HG03159 (cell line): ENCODE data around the gene TXLNA.
A peak's percentile ranks its signal among the peaks of the same experiment; 100 is the strongest.
"Not testable (repeated sequence)": the region's sequence is repeated elsewhere in the genome, so short reads cannot be mapped to it uniquely, and the experiment has no call there.

Experiments
- ATAC-seq: cut with Tn5 transposase; IDR thresholded peaks from one replicate; pipeline ENCODE4 v1.9.1; 2021; ENCODE audit warnings: mild to moderate bottlenecking, moderate library complexity; ENCODE audit not compliant: unreplicated experiment

The TXLNA gene

GRCh38 chr1:32179443-32180185 is at the start of gene TXLNA:
TSS of gene TXLNA (plus strand) at chr1:32179675. CDS start at chr1:32180346, 671 bp downstream.
- peak; percentile 79 for ATAC-seq

GRCh38 chr1:32133950-32134280 is 45.6 kb upstream of the TXLNA start:
- not testable (repeated sequence) for ATAC-seq

GRCh38 chr1:32137111-32137510 is 42.4 kb upstream of the TXLNA start:
- no peak for ATAC-seq

- ATAC-seq: no peak
Measured at GRCh38 chr1:32138965-32139364, 40.5 kb upstream of the TXLNA start.

- ATAC-seq: no peak
Measured at GRCh38 chr1:32142446-32143301, 36.8 kb upstream of the TXLNA start.

- not testable (repeated sequence) for ATAC-seq
Measured at GRCh38 chr1:32143302-32143695, 36.2 kb upstream of the TXLNA start.

GRCh38 chr1:32144033-32144432 is 35.4 kb upstream of the TXLNA start:
- no peak for ATAC-seq

GRCh38 chr1:32147799-32148198 is 31.7 kb upstream of the TXLNA start:
- not testable (repeated sequence) for ATAC-seq

GRCh38 chr1:32150847-32151246 is 28.6 kb upstream of the TXLNA start:
- no peak for ATAC-seq

GRCh38 chr1:32151319-32151787 is 28.1 kb upstream of the TXLNA start:
- no peak for ATAC-seq

- ATAC-seq: no peak
Measured at GRCh38 chr1:32159189-32159588, 20.3 kb upstream of the TXLNA start.

GRCh38 chr1:32163405-32163804 is 16.1 kb upstream of the TXLNA start:
- ATAC-seq: no peak

GRCh38 chr1:32165633-32166032 is 13.8 kb upstream of the TXLNA start:
- ATAC-seq: not testable (repeated sequence)

- no peak for ATAC-seq
Measured at GRCh38 chr1:32170991-32171390, 8.5 kb upstream of the TXLNA start.

- ATAC-seq: no peak
Measured at GRCh38 chr1:32172621-32173245, 6.7 kb upstream of the TXLNA start.

GRCh38 chr1:32178380-32179192 is 889 bp upstream of the TXLNA start:
- no peak for ATAC-seq

- peak; percentile 15 for ATAC-seq
Measured at GRCh38 chr1:32179193-32179442, 357 bp upstream of the TXLNA start.

GRCh38 chr1:32180186-32181060 is 948 bp downstream of the TXLNA start:
- no peak for ATAC-seq

GRCh38 chr1:32181065-32181464 is 1.6 kb downstream of the TXLNA start:
- ATAC-seq: no peak

GRCh38 chr1:32181563-32181962 is 2.1 kb downstream of the TXLNA start:
- no peak for ATAC-seq
